ENCODE measurements around the gene KITLG.
A peak's percentile ranks its signal among the peaks of the same experiment; 100 is the strongest.

The KITLG gene

DNA sequence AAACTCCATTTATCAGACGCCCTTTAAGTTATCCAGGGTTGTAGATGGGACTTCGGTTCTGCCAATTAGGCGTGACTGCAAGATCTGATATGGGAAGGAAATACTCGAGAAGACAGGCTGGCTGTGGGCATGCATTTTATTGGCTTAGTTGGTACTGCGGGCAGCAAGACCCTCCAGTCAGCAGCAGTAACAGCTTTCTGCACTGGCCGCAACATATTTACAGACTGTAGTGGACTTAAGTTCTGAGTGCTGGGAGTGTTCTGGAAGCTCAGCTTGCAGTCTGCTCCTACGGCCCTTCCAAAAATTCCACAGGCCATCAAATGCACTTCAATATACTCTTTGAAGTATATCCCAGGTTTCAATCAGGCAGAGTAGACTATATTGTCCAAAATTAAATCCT lies 21.1 kb downstream of the KITLG start:
- intact Hi-C loops (cut with DNase I; ENCODE audit: low total_unique reads), result no loop called here
- Histone ChIP-seq H3K27me3 (no peaks in the 10 kb centered on the region), H3K4me3 (no peak overlapping the region), H3K9me3 (no peaks in the 10 kb centered on the region), H3K27ac (no peak overlapping the region), H3K36me3 (no peaks in the 10 kb centered on the region), H3K4me1 (peaks cover 0 to 4% (median 0%) of the 10 kb centered on the region in 4 donors)
- DNase-seq, result no peak
- TF ChIP-seq, protein P1, sequence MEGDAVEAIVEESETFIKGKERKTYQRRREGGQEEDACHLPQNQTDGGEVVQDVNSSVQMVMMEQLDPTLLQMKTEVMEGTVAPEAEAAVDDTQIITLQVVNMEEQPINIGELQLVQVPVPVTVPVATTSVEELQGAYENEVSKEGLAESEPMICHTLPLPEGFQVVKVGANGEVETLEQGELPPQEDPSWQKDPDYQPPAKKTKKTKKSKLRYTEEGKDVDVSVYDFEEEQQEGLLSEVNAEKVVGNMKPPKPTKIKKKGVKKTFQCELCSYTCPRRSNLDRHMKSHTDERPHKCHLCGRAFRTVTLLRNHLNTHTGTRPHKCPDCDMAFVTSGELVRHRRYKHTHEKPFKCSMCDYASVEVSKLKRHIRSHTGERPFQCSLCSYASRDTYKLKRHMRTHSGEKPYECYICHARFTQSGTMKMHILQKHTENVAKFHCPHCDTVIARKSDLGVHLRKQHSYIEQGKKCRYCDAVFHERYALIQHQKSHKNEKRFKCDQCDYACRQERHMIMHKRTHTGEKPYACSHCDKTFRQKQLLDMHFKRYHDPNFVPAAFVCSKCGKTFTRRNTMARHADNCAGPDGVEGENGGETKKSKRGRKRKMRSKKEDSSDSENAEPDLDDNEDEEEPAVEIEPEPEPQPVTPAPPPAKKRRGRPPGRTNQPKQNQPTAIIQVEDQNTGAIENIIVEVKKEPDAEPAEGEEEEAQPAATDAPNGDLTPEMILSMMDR (IDR thresholded peaks at IDR 0.05), result no peak

DNA sequence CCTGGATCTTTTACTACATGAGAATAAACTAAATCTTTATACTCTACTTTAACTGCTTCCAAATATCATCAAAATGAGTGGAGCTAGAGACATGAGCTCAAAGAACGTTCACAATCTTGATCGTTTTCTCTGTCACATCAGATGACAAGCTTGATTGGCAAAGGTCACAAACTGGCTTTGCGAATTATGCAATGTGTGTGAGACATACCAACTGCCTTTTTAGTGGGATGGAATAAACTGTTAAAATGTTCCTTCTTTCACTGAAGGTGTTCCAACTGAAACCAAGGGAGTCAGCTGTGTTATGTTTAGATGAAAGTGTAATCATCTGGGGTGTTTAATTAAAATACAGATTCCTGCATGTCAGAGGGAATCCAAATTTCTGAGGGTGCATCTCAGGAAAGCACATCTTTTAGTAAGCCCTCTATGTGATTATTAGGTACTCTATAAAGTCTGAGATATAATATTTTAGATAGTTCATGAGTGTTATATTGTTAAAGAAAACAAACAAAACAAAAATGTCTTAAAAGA lies 21.9 kb downstream of the KITLG start:
- no peak for DNase-seq
- Histone ChIP-seq H3K4me3 (no peak overlapping the region), H3K27me3 (no peaks in the 10 kb centered on the region), H3K4me1 (peaks cover 0 to 12% (median 0%) of the 10 kb centered on the region in 4 donors), H3K27ac (no peak overlapping the region), H3K36me3 (no peaks in the 10 kb centered on the region), H3K9me3 (no peaks in the 10 kb centered on the region)
- TF ChIP-seq, protein P1 (IDR thresholded peaks at IDR 0.05), result no peak
- intact Hi-C loops (cut with DNase I; ENCODE audit: low total_unique reads), result no loop called here

DNA sequence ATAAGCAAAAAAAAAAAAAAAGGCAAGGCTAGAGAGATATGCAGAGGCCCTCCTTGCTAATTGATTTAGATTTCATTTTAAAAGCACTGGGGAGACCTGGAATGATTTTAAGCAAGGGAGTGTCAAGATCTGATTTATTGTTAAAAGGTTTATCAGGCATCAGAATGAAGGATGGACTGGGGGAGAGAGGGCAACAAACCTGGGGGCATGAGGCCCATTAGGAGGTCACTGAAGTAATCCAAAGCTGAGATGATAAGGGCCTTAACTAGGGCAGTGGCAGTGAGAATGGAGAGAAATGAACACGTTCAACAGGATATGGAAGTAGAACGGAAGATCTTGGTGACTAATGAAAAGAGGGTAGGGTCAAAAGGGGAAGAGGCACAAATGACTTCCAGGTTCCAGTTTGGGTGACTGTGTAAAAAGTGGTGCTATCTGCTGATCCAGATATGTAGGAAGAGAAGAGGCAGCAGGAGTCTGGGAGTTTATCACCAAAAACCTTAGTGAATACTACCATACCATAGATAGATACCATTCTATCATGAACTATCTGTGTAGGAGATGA lies 24.0 kb downstream of the KITLG start:
- Histone ChIP-seq H3K27ac (no peak overlapping the region), H3K4me3 (no peak overlapping the region), H3K36me3 (no peaks in the 10 kb centered on the region), H3K9me3 (no peaks in the 10 kb centered on the region), H3K4me1 (peaks cover 0 to 27% (median 4%) of the 10 kb centered on the region in 4 donors), H3K27me3 (no peaks in the 10 kb centered on the region)
- no peak for DNase-seq
- TF ChIP-seq, protein P1 (IDR thresholded peaks at IDR 0.05), result no peak
- intact Hi-C loops (cut with DNase I; ENCODE audit: low total_unique reads), result no loop called here

DNA sequence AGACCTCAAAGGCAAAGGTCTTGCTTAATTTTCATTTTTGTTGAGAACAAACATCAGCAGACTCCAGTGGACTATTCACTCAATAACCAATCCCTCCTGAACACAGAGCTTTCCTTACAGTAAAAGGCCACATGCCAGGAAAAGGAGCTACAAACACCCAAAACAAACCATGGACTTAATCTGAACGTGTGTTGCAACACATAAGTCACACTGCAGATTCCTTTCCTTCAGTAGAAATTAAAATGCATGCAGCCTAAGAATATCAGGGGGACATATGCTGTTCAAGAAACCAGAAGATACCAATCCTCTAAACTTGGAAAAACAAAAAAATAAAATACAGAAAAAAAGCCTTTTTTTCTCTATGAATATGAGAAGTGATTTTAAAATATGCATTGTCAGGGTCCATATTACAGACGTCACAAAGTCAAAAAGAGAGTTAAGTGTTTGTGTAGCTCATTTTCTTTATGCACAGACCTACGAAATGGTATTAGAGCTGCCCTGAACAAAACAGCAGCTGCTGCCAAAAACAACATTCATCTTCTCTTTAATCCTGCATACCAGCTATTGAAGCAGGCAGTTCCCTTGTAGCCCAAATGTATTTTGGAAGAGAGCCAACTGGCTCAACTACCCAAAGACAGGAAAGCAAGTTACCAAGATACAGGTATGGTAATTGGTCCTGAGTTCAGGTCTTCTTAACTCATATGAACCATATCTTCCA lies 26.2 kb downstream of the KITLG start:
- H3K4me1 ChIP-seq, result peaks cover 0 to 27% (median 4%) of the 10 kb centered on the region in 4 donors
- H3K27ac ChIP-seq, result no peak overlapping the region
- intact Hi-C loops (cut with DNase I; ENCODE audit: low total_unique reads), result no loop called here
- H3K27me3 ChIP-seq, result no peaks in the 10 kb centered on the region
- TF ChIP-seq, protein P1 (IDR thresholded peaks at IDR 0.05), result no peak
- no peak overlapping the region for H3K4me3 ChIP-seq
- DNase-seq, result peak in 1 of 2 donors; percentile 41
- H3K9me3 ChIP-seq, result no peaks in the 10 kb centered on the region
- no peaks in the 10 kb centered on the region for H3K36me3 ChIP-seq

DNA sequence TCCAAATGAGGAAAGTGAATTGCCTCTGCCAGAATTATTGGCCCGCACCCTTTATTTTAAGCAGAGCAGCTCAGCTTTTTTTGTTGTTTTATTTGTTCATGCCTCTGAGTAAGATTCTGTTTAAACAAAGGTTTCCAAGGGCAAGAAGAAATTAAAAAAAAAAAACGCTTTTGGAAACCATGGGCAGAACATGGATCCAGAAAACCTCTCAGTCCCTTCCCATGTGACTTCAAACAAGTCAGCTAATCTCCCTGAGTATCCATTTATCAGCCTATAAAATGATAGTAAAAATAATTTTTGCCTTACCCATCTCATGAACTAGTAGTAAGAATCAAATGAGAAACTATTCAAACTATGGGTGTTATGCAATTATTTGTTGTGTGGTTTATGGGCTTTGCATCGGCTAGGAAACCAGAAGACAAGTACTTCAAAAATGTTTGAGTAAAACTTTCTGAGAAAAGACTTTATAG lies 27.6 kb downstream of the KITLG start:
- intact Hi-C loops (cut with DNase I; ENCODE audit: low total_unique reads), result no loop called here
- Histone ChIP-seq H3K27me3 (no peaks in the 10 kb centered on the region), H3K4me1 (peaks cover 0 to 27% (median 4%) of the 10 kb centered on the region in 4 donors), H3K36me3 (no peaks in the 10 kb centered on the region), H3K27ac (no peak overlapping the region), H3K9me3 (no peaks in the 10 kb centered on the region), H3K4me3 (no peak overlapping the region)
- no peak for DNase-seq
- TF ChIP-seq, protein P1 (IDR thresholded peaks at IDR 0.05), result no peak
